ENCODE measurements around the gene CD72. TPM values are rescaled to one million over a fixed set of nuclear protein-coding genes. Genes with fewer than 3 reads are reported as not detected.
"Not testable (repeated sequence)": the region's sequence is repeated elsewhere in the genome, so short reads cannot be mapped to it uniquely, and the experiment has no call there.

Gene CD72
- polyA plus RNA-seq, 2 of the 4 experiments (the other 2 are of a cell fraction), result 0.44 to 1.2 TPM

GRCh38 chr9:35643046-35643445 is 24.8 kb upstream of the CD72 start:
- H3K27ac ChIP-seq, result no peak overlapping the region
- ChIA-PET POLR2A (interaction anchor here (0.7 kb wide), 1 partner anchor 14 kb away, joined by 5 read pairs; no protein-coding TSS in a partner anchor), CTCF (interaction anchor here (1.3 to 1.5 kb wide), 3 partner anchors 10 to 39 kb away, joined by 3 read pairs; no protein-coding TSS in a partner anchor)
- H3K9me3 ChIP-seq, result no peaks in the 10 kb centered on the region
- peaks cover 9% of the 10 kb centered on the region for H3K4me1 ChIP-seq
- 83% methylated on average over 12 of the region's 12 CpGs for WGBS (ENCODE audit: missing lambda C conversion rate)
- no peak for ATAC-seq
- H3K4me2 ChIP-seq, result no peak overlapping the region
- DNase-seq (ENCODE audit: low read depth in 1 of 2, low spot score in 1 of 2), result no peak
- FAIRE-seq, result no peak
- no peak overlapping the region for H3K4me3 ChIP-seq
- TF ChIP-seq FOSB (CRISPR knock-in tag; IDR thresholded peaks at IDR 0.05) (no peak), EP300 (IDR thresholded peaks at IDR 0.05) (no peak), BHLHE40 (IDR thresholded peaks at IDR 0.05; ENCODE audit: low read depth, low read length) (no peak), MAFK (IDR thresholded peaks at IDR 0.05; ENCODE audit: partially characterized antibody) (no peak), FOXS1 (CRISPR knock-in tag; IDR thresholded peaks at IDR 0.05) (no peak), E2F6 (IDR thresholded peaks at IDR 0.05; ENCODE audit: borderline replicate concordance, low read depth) (no peak), RARB (CRISPR knock-in tag; IDR thresholded peaks at IDR 0.05) (no peak), SMC3 (IDR thresholded peaks at IDR 0.05) (no peak), HES2 (IDR thresholded peaks at IDR 0.05) (no peak), ZC3H11A (IDR thresholded peaks at IDR 0.05) (no peak)

GRCh38 chr9:35641478-35641877 is 23.3 kb upstream of the CD72 start:
- H3K27ac ChIP-seq; H3K4me3 ChIP-seq; DNase-seq (ENCODE audit: low read depth in 1 of 2, low spot score in 1 of 2); H3K4me1 ChIP-seq; POLR2A ChIA-PET; FAIRE-seq; H3K4me2 ChIP-seq; H3K9me3 ChIP-seq; ATAC-seq: not testable (repeated sequence)
- CTCF ChIA-PET, result interaction anchor here (1.6 kb wide), 1 partner anchor 16 kb away, joined by 6 read pairs; the partner anchor contains the start of genes CCDC107 and RMRP
- 95% methylated on average over 3 of the region's 3 CpGs for WGBS (ENCODE audit: missing lambda C conversion rate)

- H3K4me2 ChIP-seq; POLR2A ChIA-PET; ATAC-seq; H3K9me3 ChIP-seq; H3K4me3 ChIP-seq; H3K4me1 ChIP-seq; DNase-seq (ENCODE audit: low read depth in 1 of 2, low spot score in 1 of 2); FAIRE-seq; H3K27ac ChIP-seq: not testable (repeated sequence)
- WGBS (ENCODE audit: missing lambda C conversion rate), result 90% methylated on average over 15 of the region's 15 CpGs
- CTCF ChIA-PET, result interaction anchor here (1.3 to 1.6 kb wide), 6 partner anchors 11 to 56 kb away, joined by 3 to 6 read pairs (median 4); partner anchors contain the start of genes ARHGEF39, CCDC107 and RMRP
Measured at GRCh38 chr9:35640431-35640830, 22.2 kb upstream of the CD72 start.

- no peak for DNase-seq (ENCODE audit: low read depth in 1 of 2, low spot score in 1 of 2)
- no peak overlapping the region for H3K27ac ChIP-seq
- H3K9me3 ChIP-seq, result no peaks in the 10 kb centered on the region
- TF ChIP-seq ATOH8 (CRISPR knock-in tag; IDR thresholded peaks at IDR 0.05; ENCODE audit: low read depth) (no peak), CBX8 (IDR thresholded peaks at IDR 0.05) (no peak), TFCP2L1 (CRISPR knock-in tag; IDR thresholded peaks at IDR 0.05) (no peak), CTCF (IDR thresholded peaks at IDR 0.05) (no peak), ZC3H11A (IDR thresholded peaks at IDR 0.05) (no peak), USF2 (IDR thresholded peaks at IDR 0.05) (no peak), RARB (CRISPR knock-in tag; IDR thresholded peaks at IDR 0.05) (no peak), JUNB (IDR thresholded peaks at IDR 0.05) (no peak), RAD21 (conservative IDR thresholded peaks at IDR 0.05 in 1 of 2, IDR thresholded peaks at IDR 0.05 in 1 of 2) (no peak), RNF2 (IDR thresholded peaks at IDR 0.05; ENCODE audit: borderline replicate concordance, low read depth) (no peak)
- no peaks in the 10 kb centered on the region for H3K4me1 ChIP-seq
- FAIRE-seq, result peak; percentile 18
- ChIA-PET CTCF (interaction anchor here (0.8 to 1.6 kb wide), 7 partner anchors 8 to 90 kb away, joined by 3 to 6 read pairs (median 4); partner anchors contain the start of gene ARHGEF39), POLR2A (no interaction called here)
- H3K4me3 ChIP-seq, result no peak overlapping the region
- no peak overlapping the region for H3K4me2 ChIP-seq
- WGBS (ENCODE audit: missing lambda C conversion rate), result 49% methylated on average over 1 of the region's 1 CpG
- ATAC-seq, result no peak
Measured at GRCh38 chr9:35639631-35640030, 21.4 kb upstream of the CD72 start.

- H3K4me3 ChIP-seq; H3K9me3 ChIP-seq; ATAC-seq; POLR2A ChIA-PET; H3K4me1 ChIP-seq; DNase-seq (ENCODE audit: low read depth in 1 of 2, low spot score in 1 of 2); H3K27ac ChIP-seq; H3K4me2 ChIP-seq: not testable (repeated sequence)
- peak; percentile 23 for FAIRE-seq
- 97% methylated on average over 1 of the region's 1 CpG for WGBS (ENCODE audit: missing lambda C conversion rate)
- CTCF ChIA-PET, result interaction anchor here (0.8 to 1.6 kb wide), 5 partner anchors 8 to 90 kb away, joined by 3 to 6 read pairs (median 4); no protein-coding TSS in a partner anchor
Measured at GRCh38 chr9:35639225-35639624, 21.0 kb upstream of the CD72 start.

- H3K4me1 ChIP-seq; DNase-seq (ENCODE audit: low read depth in 1 of 2, low spot score in 1 of 2); FAIRE-seq; ATAC-seq; POLR2A ChIA-PET; H3K9me3 ChIP-seq; H3K4me2 ChIP-seq; H3K27ac ChIP-seq; H3K4me3 ChIP-seq: not testable (repeated sequence)
- WGBS (ENCODE audit: missing lambda C conversion rate), result 90% methylated on average over 7 of the region's 8 CpGs
- CTCF ChIA-PET, result interaction anchor here (0.8 to 1.6 kb wide), 4 partner anchors 9 to 91 kb away, joined by 3 to 6 read pairs (median 4); no protein-coding TSS in a partner anchor
Measured at GRCh38 chr9:35638751-35639150, 20.5 kb upstream of the CD72 start.

All from A549 (cell line).